ENCODE results near the gene TCF12.

The TCF12 gene

DNA sequence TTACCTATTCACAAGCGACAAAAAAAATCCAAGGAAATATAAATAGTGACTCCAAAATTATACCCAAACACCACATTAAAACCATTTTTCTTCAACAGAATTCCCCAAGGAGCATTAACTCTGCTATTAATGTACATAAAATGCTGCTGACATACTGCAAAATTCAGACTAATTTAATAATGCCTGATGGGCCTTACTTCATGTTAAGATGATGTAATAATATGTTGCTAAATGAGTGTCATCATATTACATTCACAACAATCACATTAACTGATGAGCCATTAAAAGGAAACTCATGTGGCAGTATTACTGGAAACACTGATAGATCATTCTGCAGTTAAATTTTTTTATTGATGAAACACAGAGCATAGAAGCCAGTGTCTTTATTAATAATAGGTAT is 253.0 kb downstream of the TCF12 start:
- TF ChIP-seq CEBPB (IDR thresholded peaks at IDR 0.05) (no peak), YY1 (IDR thresholded peaks at IDR 0.05; ENCODE audit: low read depth) (no peak), EP300 (IDR thresholded peaks at IDR 0.05; ENCODE audit: borderline replicate concordance) (no peak)

DNA sequence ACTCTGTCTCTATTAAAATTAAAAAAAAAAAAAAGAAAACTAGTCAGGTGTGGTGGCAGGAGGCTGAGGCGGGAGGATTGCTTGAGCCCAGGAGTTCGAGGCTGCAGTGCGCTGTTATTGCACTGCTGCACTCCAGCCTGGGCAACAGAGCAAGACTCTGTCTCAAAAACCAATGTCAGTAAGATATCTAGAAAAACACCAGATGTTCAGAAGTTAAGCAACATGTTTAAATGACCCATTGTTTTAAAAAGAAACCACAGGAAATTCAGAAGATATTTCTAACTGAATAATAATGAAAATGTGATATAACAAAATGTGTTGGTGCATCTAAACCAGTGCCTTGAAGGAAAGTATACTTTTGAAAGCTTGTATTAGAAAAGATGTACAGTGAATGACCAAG is 254.5 kb downstream of the TCF12 start:
- TF ChIP-seq TEAD4 (IDR thresholded peaks at IDR 0.05), result no peak
- no peak for TF ChIP-seq ZBTB7A (IDR thresholded peaks at IDR 0.05; ENCODE audit: low read depth)
- TF ChIP-seq, protein P1, sequence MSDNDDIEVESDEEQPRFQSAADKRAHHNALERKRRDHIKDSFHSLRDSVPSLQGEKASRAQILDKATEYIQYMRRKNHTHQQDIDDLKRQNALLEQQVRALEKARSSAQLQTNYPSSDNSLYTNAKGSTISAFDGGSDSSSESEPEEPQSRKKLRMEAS (IDR thresholded peaks at IDR 0.05), result no peak
- no peak for TF ChIP-seq CEBPB (IDR thresholded peaks at IDR 0.05)
- no peak for TF ChIP-seq RAD21 (IDR thresholded peaks at IDR 0.05; ENCODE audit: low read depth)
- TF ChIP-seq YY1 (IDR thresholded peaks at IDR 0.05; ENCODE audit: low read depth), result no peak
- TF ChIP-seq, protein P2, sequence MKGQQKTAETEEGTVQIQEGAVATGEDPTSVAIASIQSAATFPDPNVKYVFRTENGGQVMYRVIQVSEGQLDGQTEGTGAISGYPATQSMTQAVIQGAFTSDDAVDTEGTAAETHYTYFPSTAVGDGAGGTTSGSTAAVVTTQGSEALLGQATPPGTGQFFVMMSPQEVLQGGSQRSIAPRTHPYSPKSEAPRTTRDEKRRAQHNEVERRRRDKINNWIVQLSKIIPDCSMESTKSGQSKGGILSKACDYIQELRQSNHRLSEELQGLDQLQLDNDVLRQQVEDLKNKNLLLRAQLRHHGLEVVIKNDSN (IDR thresholded peaks at IDR 0.05), result no peak
- no peak for TF ChIP-seq EP300 (IDR thresholded peaks at IDR 0.05; ENCODE audit: borderline replicate concordance)
- no peak for TF ChIP-seq FOXM1 (IDR thresholded peaks at IDR 0.05; ENCODE audit: borderline replicate concordance, low read depth)

DNA sequence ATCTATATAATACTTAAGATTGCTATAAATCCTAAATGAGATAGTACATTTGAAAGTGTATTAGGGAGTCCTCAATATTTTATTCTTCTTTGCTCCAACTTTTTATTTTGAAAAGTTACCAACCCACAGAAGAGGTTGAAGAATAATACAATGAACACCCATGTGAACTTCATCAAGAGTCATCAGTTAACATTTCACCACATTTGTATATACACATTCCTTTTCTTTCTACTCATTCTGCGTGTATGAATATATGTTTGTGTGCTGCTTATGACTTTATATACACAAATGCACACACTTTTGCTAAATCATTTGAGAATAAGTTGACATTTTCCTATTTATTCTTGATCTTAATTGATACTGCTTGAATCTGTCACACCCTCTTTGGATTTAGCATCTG is 264.6 kb downstream of the TCF12 start:
- no peak for TF ChIP-seq ZBTB7A (IDR thresholded peaks at IDR 0.05; ENCODE audit: low read depth)

DNA sequence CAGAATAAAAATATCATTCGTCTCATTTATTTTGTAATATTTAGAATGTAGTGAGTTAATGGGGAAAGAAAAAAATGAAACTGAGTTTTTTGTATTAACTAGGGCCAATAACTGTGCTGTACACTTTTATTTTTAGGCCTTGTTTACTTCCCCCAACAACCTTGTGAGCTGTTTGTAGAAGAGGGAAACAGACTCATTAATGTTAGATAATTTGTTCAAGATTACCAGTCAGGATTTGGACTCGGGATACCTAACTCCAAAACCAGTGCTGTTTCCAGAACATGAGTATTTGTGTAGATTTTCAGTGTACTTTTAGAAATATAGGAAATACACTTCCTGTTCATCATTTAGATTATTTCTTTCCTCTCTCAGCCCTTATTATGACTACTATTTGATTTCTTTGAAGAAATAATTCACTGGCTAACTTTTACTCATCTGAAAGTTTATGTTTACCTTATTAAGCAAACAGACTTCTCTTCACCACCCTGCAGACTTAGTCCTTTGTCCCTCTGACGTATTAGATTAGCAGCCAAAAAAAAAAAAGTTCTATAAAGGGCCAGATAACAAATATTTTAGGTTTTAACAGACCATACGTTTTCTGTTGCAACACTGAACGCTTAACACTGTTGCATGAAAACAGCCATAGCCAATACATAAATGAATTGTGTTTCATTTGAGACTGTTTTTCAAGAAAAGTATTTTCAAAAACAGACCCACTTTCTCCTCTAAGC is 265.3 kb downstream of the TCF12 start:
- TF ChIP-seq EGR1 (IDR thresholded peaks at IDR 0.05) (no peak), TEAD4 (IDR thresholded peaks at IDR 0.05) (no peak), NFIC (IDR thresholded peaks at IDR 0.05) (no peak), CEBPB (IDR thresholded peaks at IDR 0.05) (no peak), FOXM1 (IDR thresholded peaks at IDR 0.05; ENCODE audit: borderline replicate concordance, low read depth) (no peak), CREB1 (IDR thresholded peaks at IDR 0.05; ENCODE audit: low read depth) (no peak)
- TF ChIP-seq, protein P2 (IDR thresholded peaks at IDR 0.05), result no peak

DNA sequence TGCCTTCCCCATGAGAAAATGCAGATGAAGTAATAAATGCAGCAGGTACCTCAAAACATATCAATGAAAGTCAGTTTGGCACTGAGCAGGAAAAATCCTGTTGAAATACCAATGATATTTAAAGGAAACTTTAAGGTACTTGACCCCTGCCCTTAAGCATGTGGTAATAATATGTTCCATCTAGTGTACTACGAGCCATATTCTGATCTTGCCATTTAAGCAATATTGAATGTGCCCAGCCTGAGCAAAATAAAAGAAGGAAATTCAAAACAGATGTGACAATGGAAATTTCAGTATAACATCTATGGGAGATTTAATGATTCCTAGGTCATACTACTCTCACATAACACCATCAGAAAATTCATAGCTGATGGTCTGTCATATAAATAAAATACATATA is 266.1 kb downstream of the TCF12 start:
- TF ChIP-seq CREB1 (IDR thresholded peaks at IDR 0.05; ENCODE audit: low read depth) (no peak), CEBPB (IDR thresholded peaks at IDR 0.05) (no peak), TCF12 (IDR thresholded peaks at IDR 0.05; ENCODE audit: low read depth) (no peak), TEAD4 (IDR thresholded peaks at IDR 0.05) (no peak), FOXM1 (IDR thresholded peaks at IDR 0.05; ENCODE audit: borderline replicate concordance, low read depth) (no peak), RAD21 (IDR thresholded peaks at IDR 0.05; ENCODE audit: low read depth) (no peak), EP300 (IDR thresholded peaks at IDR 0.05; ENCODE audit: borderline replicate concordance) (no peak), NFIC (IDR thresholded peaks at IDR 0.05) (no peak), TAF1 (IDR thresholded peaks at IDR 0.05; ENCODE audit: low read depth) (no peak), ZBTB7A (IDR thresholded peaks at IDR 0.05; ENCODE audit: low read depth) (no peak), YY1 (IDR thresholded peaks at IDR 0.05; ENCODE audit: low read depth) (no peak), EGR1 (IDR thresholded peaks at IDR 0.05) (no peak)
- TF ChIP-seq, protein P2 (IDR thresholded peaks at IDR 0.05), result no peak
- TF ChIP-seq, protein P3, sequence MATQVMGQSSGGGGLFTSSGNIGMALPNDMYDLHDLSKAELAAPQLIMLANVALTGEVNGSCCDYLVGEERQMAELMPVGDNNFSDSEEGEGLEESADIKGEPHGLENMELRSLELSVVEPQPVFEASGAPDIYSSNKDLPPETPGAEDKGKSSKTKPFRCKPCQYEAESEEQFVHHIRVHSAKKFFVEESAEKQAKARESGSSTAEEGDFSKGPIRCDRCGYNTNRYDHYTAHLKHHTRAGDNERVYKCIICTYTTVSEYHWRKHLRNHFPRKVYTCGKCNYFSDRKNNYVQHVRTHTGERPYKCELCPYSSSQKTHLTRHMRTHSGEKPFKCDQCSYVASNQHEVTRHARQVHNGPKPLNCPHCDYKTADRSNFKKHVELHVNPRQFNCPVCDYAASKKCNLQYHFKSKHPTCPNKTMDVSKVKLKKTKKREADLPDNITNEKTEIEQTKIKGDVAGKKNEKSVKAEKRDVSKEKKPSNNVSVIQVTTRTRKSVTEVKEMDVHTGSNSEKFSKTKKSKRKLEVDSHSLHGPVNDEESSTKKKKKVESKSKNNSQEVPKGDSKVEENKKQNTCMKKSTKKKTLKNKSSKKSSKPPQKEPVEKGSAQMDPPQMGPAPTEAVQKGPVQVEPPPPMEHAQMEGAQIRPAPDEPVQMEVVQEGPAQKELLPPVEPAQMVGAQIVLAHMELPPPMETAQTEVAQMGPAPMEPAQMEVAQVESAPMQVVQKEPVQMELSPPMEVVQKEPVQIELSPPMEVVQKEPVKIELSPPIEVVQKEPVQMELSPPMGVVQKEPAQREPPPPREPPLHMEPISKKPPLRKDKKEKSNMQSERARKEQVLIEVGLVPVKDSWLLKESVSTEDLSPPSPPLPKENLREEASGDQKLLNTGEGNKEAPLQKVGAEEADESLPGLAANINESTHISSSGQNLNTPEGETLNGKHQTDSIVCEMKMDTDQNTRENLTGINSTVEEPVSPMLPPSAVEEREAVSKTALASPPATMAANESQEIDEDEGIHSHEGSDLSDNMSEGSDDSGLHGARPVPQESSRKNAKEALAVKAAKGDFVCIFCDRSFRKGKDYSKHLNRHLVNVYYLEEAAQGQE (IDR thresholded peaks at IDR 0.05; ENCODE audit: low read depth), result no peak
- TF ChIP-seq, protein P1 (IDR thresholded peaks at IDR 0.05), result no peak

DNA sequence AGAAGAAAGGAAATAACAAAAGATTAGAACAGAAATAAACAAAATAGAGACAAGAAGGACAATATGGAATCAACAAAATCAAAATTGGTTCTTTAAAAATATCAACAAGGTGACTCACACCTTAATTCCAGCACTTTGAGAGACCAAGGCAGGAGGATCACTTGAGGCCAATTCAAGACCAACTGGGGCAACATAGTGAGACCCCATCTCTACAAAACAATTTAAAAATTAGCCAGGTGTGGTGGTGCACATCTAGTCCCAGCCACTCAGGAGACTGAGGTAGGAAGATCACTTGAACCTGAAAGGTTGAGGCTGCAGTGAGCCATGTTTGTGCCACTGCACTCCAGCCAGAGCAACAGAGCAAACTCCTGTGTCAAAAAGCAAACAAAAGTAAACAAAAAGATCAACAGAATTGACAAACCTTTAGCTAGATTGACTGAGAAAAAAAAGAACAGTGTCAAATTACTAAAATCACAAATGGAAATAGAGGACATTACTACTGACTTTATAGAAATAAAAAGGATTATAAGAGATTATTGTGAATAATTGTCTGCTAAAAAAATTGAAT is 267.1 kb downstream of the TCF12 start:
- TF ChIP-seq, protein P3 (IDR thresholded peaks at IDR 0.05; ENCODE audit: low read depth), result no peak
- TF ChIP-seq TCF12 (IDR thresholded peaks at IDR 0.05; ENCODE audit: low read depth) (no peak), RAD21 (IDR thresholded peaks at IDR 0.05; ENCODE audit: low read depth) (no peak), TEAD4 (IDR thresholded peaks at IDR 0.05) (no peak), CREB1 (IDR thresholded peaks at IDR 0.05; ENCODE audit: low read depth) (no peak), ZBTB7A (IDR thresholded peaks at IDR 0.05; ENCODE audit: low read depth) (no peak), CEBPB (IDR thresholded peaks at IDR 0.05) (no peak), YY1 (IDR thresholded peaks at IDR 0.05; ENCODE audit: low read depth) (no peak)
- TF ChIP-seq, protein P1 (IDR thresholded peaks at IDR 0.05), result no peak
- TF ChIP-seq, protein P2 (IDR thresholded peaks at IDR 0.05), result no peak
